SU-DHL-6 (cell line): Measurements from ENCODE around the gene CNTFR.

Experiments
- H2AFZ ChIP-seq: fragments of 200-600 bp; sonication (generic); 2 replicates; pipeline ENCODE4 v1.6.1; 2014; ENCODE audit warnings: low read depth, mild to moderate bottlenecking, moderate library complexity, mixed read lengths, antibody characterized with exemption, low read length; ENCODE audit not compliant: severe bottlenecking
- H3F3A ChIP-seq: fragments of 200-600 bp; shearing (Covaris generic); 2 replicates; pipeline ENCODE4 v1.6.0; 2016; ENCODE audit warnings: antibody characterized with exemption, mild to moderate bottlenecking; ENCODE audit not compliant: insufficient read depth
- H3K27ac ChIP-seq: fragments of 200-600 bp; sonication (generic); 2 replicates; pipeline ENCODE4 v1.5.1; 2016; ENCODE audit warnings: low read depth, mild to moderate bottlenecking, low read length, moderate library complexity, mixed read lengths
- H3K27me3 ChIP-seq: fragments of 200-600 bp; sonication (generic), shearing (Covaris generic); 2 replicates; pipeline ENCODE4 v1.6.0; 2014; ENCODE audit warnings: mild to moderate bottlenecking, low read length
- H3K36me3 ChIP-seq: fragments of 200-600 bp; sonication (generic); 2 replicates; pipeline ENCODE4 v1.6.1; 2014; ENCODE audit warnings: mild to moderate bottlenecking, low read length, mixed read lengths
- H3K4me2 ChIP-seq: fragments of 300-600, 200-600 bp; shearing (Covaris generic), sonication (generic); 2 replicates; pipeline ENCODE4 v1.6.0; 2014; ENCODE audit warnings: low read length, low read depth, mild to moderate bottlenecking; ENCODE audit not compliant: poor library complexity, severe bottlenecking
- H3K4me3 ChIP-seq: fragments of 200-600 bp; sonication (generic); 2 replicates; pipeline ENCODE4 v1.5.1; 2014; ENCODE audit warnings: antibody characterized with exemption, low read length, mild to moderate bottlenecking, mixed read lengths; ENCODE audit not compliant: insufficient read depth, poor library complexity, severe bottlenecking
- H3K79me2 ChIP-seq: fragments of 200-600 bp; sonication (generic); 2 replicates; pipeline ENCODE4 v1.6.1; 2014; ENCODE audit warnings: mild to moderate bottlenecking, low read length, moderate library complexity; ENCODE audit not compliant: insufficient read depth
- H3K9ac ChIP-seq: fragments of 200-600 bp; sonication (generic); 2 replicates; pipeline ENCODE4 v1.7.0; 2014; ENCODE audit warnings: mild to moderate bottlenecking, low read length
- H3K9me2 ChIP-seq: fragments of 200-600 bp; sonication (generic); replicated peaks from 2 replicates; pipeline ENCODE4 v1.6.1; 2014; ENCODE audit warnings: low read length; ENCODE audit not compliant: insufficient read depth
- H3K9me3 ChIP-seq: fragments of 200-600 bp; sonication (generic); 2 replicates; pipeline ENCODE4 v1.6.1; 2014; ENCODE audit warnings: low read length, mixed read lengths; ENCODE audit not compliant: insufficient read depth
- H4K20me1 ChIP-seq: fragments of 200-600 bp; sonication (generic); 2 replicates; pipeline ENCODE4 v1.6.1; 2014; ENCODE audit warnings: low read depth, mild to moderate bottlenecking, antibody characterized with exemption, low read length, moderate library complexity, mixed read lengths
- CTCF ChIP-seq: fragments of 200-600 bp; sonication (generic); IDR thresholded peaks from one replicate; pipeline ENCODE4 v1.5.1; 2017; ENCODE audit warnings: antibody characterized with exemption, mild to moderate bottlenecking, low read length, moderate library complexity; ENCODE audit not compliant: insufficient read depth, poor library complexity, severe bottlenecking
- EZH2phosphoT487 ChIP-seq: fragments of 200-600 bp; sonication (generic), shearing (Covaris generic); conservative IDR thresholded peaks from 2 replicates; pipeline ENCODE4 v1.6.1; 2018; ENCODE audit warnings: mild to moderate bottlenecking, antibody characterized with exemption, low read length, moderate library complexity, mixed read lengths

CNTFR gene

GRCh38 chr9:34627716-34628655 is 38.5 kb upstream of the CNTFR start:
- 0 out of 2 replicates have a peak overlapping the region, but pooled peaks have one; percentile 3 for H3K9ac ChIP-seq

GRCh38 chr9:34625186-34625486 is 35.6 kb upstream of the CNTFR start:
- Histone ChIP-seq H3K27me3 (0 out of 2 replicates have a peak, but pooled peaks cover 3% of the 10 kb centered on the region), H3K9ac (no peak overlapping the region), H2AFZ (no peak overlapping the region), H3K27ac (no peak overlapping the region), H3K4me3 (no peak overlapping the region), H3K4me2 (no peak overlapping the region), H3K79me2 (no peaks in the 10 kb centered on the region), H3K9me3 (no peaks in the 10 kb centered on the region), H3K36me3 (no peaks in the 10 kb centered on the region), H3K9me2 (no peaks in the 10 kb centered on the region), H3F3A (no peaks in the 10 kb centered on the region), H4K20me1 (no peaks in the 10 kb centered on the region)
- TF ChIP-seq EZH2phosphoT487 (no peak), CTCF (no peak)

More at GRCh38 chr9:34627716-34628655, 38.5 kb upstream of the CNTFR start:
- Histone ChIP-seq H3K4me2 (peak overlapping the region; percentile 40), H4K20me1 (no peaks in the 10 kb centered on the region), H3K9me3 (no peaks in the 10 kb centered on the region), H3K36me3 (no peaks in the 10 kb centered on the region), H3K79me2 (no peaks in the 10 kb centered on the region), H3F3A (0 out of 2 replicates have a peak, but pooled peaks cover 6% of the 10 kb centered on the region), H3K9me2 (no peaks in the 10 kb centered on the region), H3K27ac (no peak overlapping the region), H2AFZ (no peak overlapping the region), H3K4me3 (no peak overlapping the region), H3K27me3 (0 out of 2 replicates have a peak, but pooled peaks cover 3% of the 10 kb centered on the region)
- TF ChIP-seq CTCF, result no peak
- no peak for TF ChIP-seq EZH2phosphoT487

- Histone ChIP-seq H3K4me2 (no peak overlapping the region), H3K36me3 (no peaks in the 10 kb centered on the region), H3K4me3 (no peak overlapping the region), H3K79me2 (no peaks in the 10 kb centered on the region), H2AFZ (no peak overlapping the region), H4K20me1 (no peaks in the 10 kb centered on the region), H3F3A (no peaks in the 10 kb centered on the region), H3K9ac (no peak overlapping the region), H3K9me3 (no peaks in the 10 kb centered on the region), H3K9me2 (no peaks in the 10 kb centered on the region), H3K27me3 (0 out of 2 replicates have a peak, but pooled peaks cover 3% of the 10 kb centered on the region), H3K27ac (no peak overlapping the region)
- TF ChIP-seq CTCF (no peak), EZH2phosphoT487 (no peak)
These were observed 35.1 kb upstream of the CNTFR start for GRCh38 chr9:34624475-34625185.
